ENCODE data around the gene PPM1G. TPM values are rescaled to one million over a fixed set of nuclear protein-coding genes. Genes with fewer than 3 reads are reported as not detected.

The PPM1G gene
- total RNA-seq, 2 donors from 2014 or later, result 37.7 to 42.4 TPM

GRCh38 chr2:27378809-27379290 is 30.5 kb downstream of the PPM1G start:
- Histone ChIP-seq H3K4me1 (peaks cover 0 to 37% of the 10 kb centered on the region in 2 donors), H3K9me3 (no peaks in the 10 kb centered on the region), H3K27ac (no peak overlapping the region), H3K27me3 (no peaks in the 10 kb centered on the region), H3K36me3 (peaks cover 58% of the 10 kb centered on the region), H3K4me3 (no peak overlapping the region)
- no peak for TF ChIP-seq CTCF (IDR thresholded peaks at IDR 0.05)
- DNase-seq (ENCODE audit: low spot score), result no peak

- Histone ChIP-seq H3K27me3 (no peaks in the 10 kb centered on the region), H3K4me1 (peaks cover 0 to 37% of the 10 kb centered on the region in 2 donors), H3K9me3 (no peaks in the 10 kb centered on the region), H3K4me3 (no peak overlapping the region), H3K36me3 (peaks cover 58% of the 10 kb centered on the region), H3K27ac (no peak overlapping the region)
- no peak for TF ChIP-seq CTCF (IDR thresholded peaks at IDR 0.05)
- no peak for DNase-seq (ENCODE audit: low spot score)
Observed at GRCh38 chr2:27378096-27378808, 31.1 kb downstream of the PPM1G start.

GRCh38 chr2:27377618-27378095 is 31.7 kb downstream of the PPM1G start:
- Histone ChIP-seq H3K4me3 (no peak overlapping the region), H3K9me3 (no peaks in the 10 kb centered on the region), H3K27me3 (no peaks in the 10 kb centered on the region), H3K4me1 (peaks cover 0 to 40% of the 10 kb centered on the region in 2 donors), H3K36me3 (peaks cover 54% of the 10 kb centered on the region), H3K27ac (no peak overlapping the region)
- TF ChIP-seq CTCF (IDR thresholded peaks at IDR 0.05), result no peak
- DNase-seq (ENCODE audit: low spot score), result no peak

- Histone ChIP-seq H3K4me3 (no peak overlapping the region), H3K36me3 (peaks cover 50% of the 10 kb centered on the region), H3K9me3 (no peaks in the 10 kb centered on the region), H3K27ac (no peak overlapping the region), H3K4me1 (peaks cover 0 to 46% of the 10 kb centered on the region in 2 donors), H3K27me3 (no peaks in the 10 kb centered on the region)
- no peak for TF ChIP-seq CTCF (IDR thresholded peaks at IDR 0.05)
- no peak for DNase-seq (ENCODE audit: low spot score)
Observed at GRCh38 chr2:27376866-27377617, 32.3 kb downstream of the PPM1G start.

GRCh38 chr2:27376151-27376865 is 33.1 kb downstream of the PPM1G start:
- Histone ChIP-seq H3K27me3 (no peaks in the 10 kb centered on the region), H3K36me3 (peaks cover 48% of the 10 kb centered on the region), H3K27ac (no peak overlapping the region), H3K4me3 (no peak overlapping the region), H3K9me3 (no peaks in the 10 kb centered on the region), H3K4me1 (peaks cover 0 to 49% of the 10 kb centered on the region in 2 donors)
- DNase-seq (ENCODE audit: low spot score), result no peak
- no peak for TF ChIP-seq CTCF (IDR thresholded peaks at IDR 0.05)

Data from right atrium auricular region (tissue), 2 donors.